Measurements from ENCODE around the gene KRT6A. TPM values are rescaled to one million over a fixed set of nuclear protein-coding genes. Genes with fewer than 3 reads are reported as not detected.
"Not testable (repeated sequence)": the region's sequence is repeated elsewhere in the genome, so short reads cannot be mapped to it uniquely, and the experiment has no call there.

Gene KRT6A
- total RNA-seq, 1 experiment from 2014 or later, result not detected

DNA sequence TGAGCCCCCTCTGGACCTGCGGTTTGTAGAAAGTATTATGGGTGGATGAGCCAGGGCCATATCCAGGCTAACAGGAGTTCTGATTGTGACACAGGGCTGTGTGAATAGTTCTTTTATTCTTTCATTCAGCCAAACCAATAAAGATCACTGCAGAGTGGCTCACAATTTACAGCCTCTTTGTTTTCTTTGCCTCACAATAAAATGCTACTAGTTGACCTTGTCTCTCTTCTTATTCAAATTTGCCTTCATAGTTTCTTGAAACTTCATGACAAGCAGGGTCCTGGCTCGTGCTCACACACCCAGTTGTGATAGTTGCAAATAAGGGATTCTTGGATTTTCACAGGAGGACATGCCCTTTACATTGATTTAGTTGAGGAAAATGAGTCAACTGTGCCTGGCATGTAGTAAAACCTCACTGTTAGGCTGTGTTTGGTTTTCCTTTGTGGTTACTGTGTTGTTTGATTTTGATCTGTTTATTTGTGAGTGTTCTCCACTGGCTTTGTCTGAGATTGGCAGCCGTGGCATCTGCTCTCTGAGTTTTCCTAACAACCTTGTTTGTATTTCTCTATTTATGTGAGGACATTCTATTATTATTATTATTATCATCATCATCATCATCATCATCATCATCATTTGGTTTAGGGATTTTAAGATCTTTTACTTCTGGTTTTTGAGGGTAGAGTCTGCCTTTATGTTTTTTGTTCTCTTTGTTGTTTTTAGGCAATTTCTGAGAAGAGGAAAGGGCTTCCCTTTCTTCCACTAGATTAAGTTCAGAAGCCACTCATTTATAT lies 38.5 kb downstream of the KRT6A start:
- Histone ChIP-seq H3K4me3 (no peak overlapping the region), H3K9me3 (replicated peaks) (no peaks in the 10 kb centered on the region; the same call in 1 of the 2 replicates), H3K27me3 (replicated peaks) (peaks cover 25% of the 10 kb centered on the region; the same call in 1 of the 2 replicates), H3K36me3 (no peaks in the 10 kb centered on the region), H3K27ac (no peak overlapping the region), H3K4me1 (replicated peaks) (peaks cover 4% of the 10 kb centered on the region; the same call in 1 of the 2 replicates)
- peak in 1 of 2 experiments; percentile 9 for DNase-seq (ENCODE audit: low read depth in 1 of 2, low spot score in 2 of 2)

DNA sequence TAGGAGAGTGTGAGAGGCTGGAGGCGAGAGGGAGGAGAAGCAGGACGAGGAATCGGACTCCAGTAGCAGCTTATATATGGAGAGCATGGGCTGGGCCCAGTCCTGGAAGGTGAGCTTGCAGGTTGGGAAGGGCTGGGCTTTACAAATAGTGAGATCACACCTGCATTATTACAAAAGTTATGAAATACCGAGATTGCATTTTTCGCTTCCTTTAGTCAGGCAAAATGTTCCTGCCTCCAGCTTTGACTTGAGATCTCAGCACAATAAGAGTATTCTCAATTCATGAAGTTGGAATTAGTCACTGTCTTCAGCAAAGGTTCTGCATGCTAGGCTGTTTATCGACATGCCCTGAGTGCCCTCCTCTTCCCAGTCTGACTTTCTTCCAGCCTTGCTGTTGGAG lies 41.0 kb downstream of the KRT6A start, which contains the start of gene KRT6B:
TSS of gene KRT6B (minus strand) at position 46 of the 400 bp plus-strand sequence. CDS start 68 bp downstream, outside the sequence.
- Histone ChIP-seq H3K4me1 (replicated peaks) (peaks cover 4% of the 10 kb centered on the region; the same call in 1 of the 2 replicates), H3K27me3 (replicated peaks) (peaks cover 23% of the 10 kb centered on the region; the same call in 1 of the 2 replicates), H3K36me3 (no peaks in the 10 kb centered on the region), H3K9me3 (replicated peaks) (no peaks in the 10 kb centered on the region; the same call in 1 of the 2 replicates), H3K27ac (no peak within 1 kb of the TSS), H3K4me3 (no peak within 1 kb of the TSS)
- no peak for DNase-seq (ENCODE audit: low read depth in 1 of 2, low spot score in 2 of 2)

DNA sequence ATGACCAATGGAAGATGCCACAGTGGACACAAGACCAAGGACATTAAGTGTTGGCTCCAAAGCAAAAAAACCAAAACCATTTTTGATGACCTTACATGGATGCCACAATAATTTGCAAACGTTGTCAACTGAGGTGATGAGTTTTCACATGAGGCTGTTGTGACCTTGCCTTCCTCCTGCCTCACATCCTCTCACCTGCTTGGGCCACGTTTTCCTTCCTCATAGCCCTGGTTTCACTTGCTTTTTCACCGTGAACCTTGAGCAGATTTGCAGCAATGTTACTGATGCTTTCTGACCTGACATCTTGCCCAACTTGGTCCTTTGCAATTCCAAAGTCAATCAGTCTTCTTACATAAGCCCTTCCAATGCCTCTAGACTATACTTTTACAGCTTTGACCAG lies 44.8 kb downstream of the KRT6A start:
- Histone ChIP-seq H3K9me3 (replicated peaks) (no peaks in the 10 kb centered on the region; the same call in 1 of the 2 replicates), H3K27me3 (replicated peaks) (peaks cover 12% of the 10 kb centered on the region; the same call in 1 of the 2 replicates), H3K36me3 (no peaks in the 10 kb centered on the region), H3K4me1 (replicated peaks) (no peaks in the 10 kb centered on the region), H3K4me3 (no peak overlapping the region), H3K27ac (no peak overlapping the region)
- DNase-seq (ENCODE audit: low read depth in 1 of 2, low spot score in 2 of 2), result no peak

DNA sequence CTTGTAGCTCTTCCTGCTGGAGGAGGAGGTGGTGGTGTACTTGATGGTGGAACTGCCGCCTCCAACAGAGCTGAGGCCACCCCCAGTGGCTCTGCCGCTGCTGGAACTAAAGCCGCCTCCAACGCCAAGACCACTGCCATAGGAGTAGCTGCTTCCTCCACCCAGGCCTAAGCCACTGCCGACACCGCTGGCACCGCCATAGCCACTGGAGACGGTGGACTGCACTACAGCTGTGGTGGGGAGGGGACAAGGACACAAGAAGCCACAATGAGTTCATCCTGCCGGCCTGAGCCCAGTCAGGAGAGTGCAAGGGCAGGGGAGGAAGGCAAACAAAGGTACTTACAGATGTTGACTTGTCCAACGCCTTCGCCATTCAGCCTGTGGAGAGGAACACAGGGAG lies 45.9 kb downstream of the KRT6A start:
- not testable (repeated sequence) for H3K27ac ChIP-seq

DNA sequence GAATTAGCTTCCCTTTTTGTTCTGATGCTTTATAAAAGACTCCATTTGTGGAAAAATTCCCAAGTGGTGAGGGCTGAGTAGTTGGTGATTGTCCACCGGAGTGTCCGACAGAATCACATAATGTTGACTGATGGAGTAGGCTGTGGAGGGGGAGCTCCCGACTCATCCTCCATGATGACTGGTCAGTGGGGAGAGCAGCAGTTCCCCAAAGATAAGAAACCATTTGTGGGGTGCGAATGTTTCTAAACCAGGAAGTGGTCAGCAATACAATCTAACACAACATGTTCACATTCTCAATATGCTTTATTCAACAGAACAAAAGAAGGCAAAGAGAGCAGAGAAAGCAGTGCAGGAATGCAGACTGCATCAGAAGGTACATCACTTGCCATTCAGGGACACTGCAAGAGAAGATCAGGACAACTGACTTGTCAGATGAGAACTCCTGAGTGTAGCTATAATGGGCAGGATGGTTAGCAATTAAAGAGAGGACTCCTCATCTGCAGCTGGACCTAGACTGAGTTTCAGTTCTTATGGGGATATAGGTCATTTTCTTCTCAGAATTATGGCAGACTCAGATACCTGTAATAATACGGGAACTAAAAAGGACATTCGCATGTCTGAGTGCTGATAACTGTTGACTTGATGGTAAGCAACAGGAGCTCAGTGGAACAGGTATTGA lies 46.6 kb downstream of the KRT6A start:
- DNase-seq (ENCODE audit: low read depth in 1 of 2, low spot score in 2 of 2), result no peak
- H3K4me1 ChIP-seq (replicated peaks), result no peaks in the 10 kb centered on the region

More for the DNA sequence above, 45.9 kb downstream of the KRT6A start:
- not testable (repeated sequence) for DNase-seq (ENCODE audit: low read depth in 1 of 2, low spot score in 2 of 2); H3K4me1 ChIP-seq (replicated peaks); H3K27me3 ChIP-seq (replicated peaks); H3K9me3 ChIP-seq (replicated peaks); H3K36me3 ChIP-seq; H3K4me3 ChIP-seq

DNA sequence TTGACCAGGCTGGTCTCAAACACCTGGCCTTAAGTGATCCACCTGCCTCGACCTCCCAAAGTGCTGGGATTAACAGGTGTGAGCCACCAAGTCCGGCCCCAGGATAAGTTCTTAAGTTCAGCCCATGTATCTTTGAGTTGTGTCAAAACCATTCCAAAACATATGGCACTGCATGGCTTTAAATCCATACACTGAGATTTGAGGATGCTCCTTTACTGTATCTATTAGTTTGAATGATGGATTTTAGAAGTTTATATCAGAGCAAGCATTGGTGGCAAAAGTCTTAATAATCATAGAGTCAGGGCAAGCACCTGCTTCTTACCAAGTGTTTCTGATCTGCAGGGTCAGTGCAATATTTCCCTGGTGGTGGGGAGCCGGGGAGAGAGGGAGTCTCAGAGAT lies 47.2 kb downstream of the KRT6A start:
- H3K27ac ChIP-seq, result no peak overlapping the region
- H3K27me3 ChIP-seq (replicated peaks), result peaks cover 2% of the 10 kb centered on the region; the same call in 1 of the 2 replicates
- no peak overlapping the region for H3K4me3 ChIP-seq
- no peak for DNase-seq (ENCODE audit: low read depth in 1 of 2, low spot score in 2 of 2)
- 0 out of 2 replicates have a peak, but pooled peaks cover 2% of the 10 kb centered on the region for H3K4me1 ChIP-seq (replicated peaks)
- no peaks in the 10 kb centered on the region for H3K9me3 ChIP-seq (replicated peaks)
- H3K36me3 ChIP-seq, result no peaks in the 10 kb centered on the region

More for the DNA sequence above, 46.6 kb downstream of the KRT6A start:
- no peak overlapping the region for H3K27ac ChIP-seq
- peaks cover 2% of the 10 kb centered on the region; the same call in 1 of the 2 replicates for H3K27me3 ChIP-seq (replicated peaks)
- no peak overlapping the region for H3K4me3 ChIP-seq
- H3K36me3 ChIP-seq, result no peaks in the 10 kb centered on the region
- no peaks in the 10 kb centered on the region for H3K9me3 ChIP-seq (replicated peaks)

DNA sequence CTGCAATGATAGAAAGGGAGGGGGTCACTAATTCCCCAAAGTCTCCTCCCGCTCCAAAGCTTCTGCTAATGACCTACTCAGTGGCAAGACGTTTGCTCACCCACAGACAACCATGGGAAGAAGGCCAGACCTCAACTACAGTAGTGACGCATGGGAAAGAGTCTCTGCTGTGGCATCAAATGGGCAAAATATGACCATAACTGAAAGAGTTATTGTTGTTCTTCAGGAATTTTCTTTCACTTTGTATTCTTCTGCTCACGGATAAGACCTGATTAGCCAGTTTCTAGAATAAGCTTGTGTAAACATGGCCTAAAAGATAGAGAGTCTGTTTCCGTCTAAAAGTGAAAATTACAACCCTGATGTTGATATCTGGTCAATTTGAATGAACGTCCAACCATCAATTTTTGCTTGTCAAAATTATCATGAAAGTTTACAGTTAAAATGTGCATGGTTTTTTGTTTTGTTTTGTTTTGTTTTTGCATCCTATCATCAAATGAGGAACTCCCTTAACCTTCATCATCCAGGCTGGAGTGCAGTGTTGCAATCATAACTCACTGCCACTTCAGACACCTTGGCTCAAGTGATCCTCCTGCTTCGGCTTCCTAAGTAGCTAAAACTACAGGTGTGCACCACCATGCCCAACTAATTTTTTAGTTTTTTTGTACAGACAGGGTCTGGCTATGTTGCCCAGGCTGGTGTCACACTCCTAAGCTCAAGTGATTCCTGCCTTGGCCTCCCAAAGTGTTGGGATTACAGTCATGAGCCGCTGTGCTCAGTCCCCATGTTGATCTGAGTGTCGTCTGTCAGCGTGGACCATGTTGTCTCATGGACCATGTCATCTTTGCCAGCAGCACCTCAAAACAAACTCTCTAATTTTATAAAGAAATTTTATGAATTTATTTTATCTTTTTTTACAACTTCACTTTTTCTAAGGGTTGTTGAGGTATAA lies 48.1 kb downstream of the KRT6A start:
- DNase-seq (ENCODE audit: low read depth in 1 of 2, low spot score in 2 of 2), result no peak
- 0 out of 2 replicates have a peak, but pooled peaks cover 5% of the 10 kb centered on the region for H3K4me1 ChIP-seq (replicated peaks)
- no peaks in the 10 kb centered on the region for H3K36me3 ChIP-seq
- H3K27me3 ChIP-seq (replicated peaks), result peaks cover 2% of the 10 kb centered on the region; the same call in 1 of the 2 replicates
- no peak overlapping the region for H3K27ac ChIP-seq
- no peaks in the 10 kb centered on the region for H3K9me3 ChIP-seq (replicated peaks)
- no peak overlapping the region for H3K4me3 ChIP-seq

DNA sequence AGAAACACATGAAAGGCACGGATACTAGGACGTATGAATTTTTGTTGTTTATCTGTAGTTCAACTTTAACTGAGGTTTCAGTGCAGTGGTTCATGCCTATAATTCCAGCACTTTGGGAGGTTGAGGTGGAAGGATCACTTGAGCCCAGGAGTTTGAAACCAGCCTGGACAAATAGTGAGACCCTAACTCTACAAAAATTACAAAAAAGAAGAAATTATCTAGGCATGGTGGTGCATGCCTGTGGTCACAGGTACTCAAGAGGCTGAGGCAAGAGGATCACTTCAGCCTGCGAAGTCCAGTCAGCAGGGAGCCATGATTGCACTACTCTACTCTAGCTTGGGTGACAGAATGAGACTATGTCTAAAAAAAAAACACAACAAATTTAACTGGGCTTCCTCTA lies 49.1 kb downstream of the KRT6A start:
- no peaks in the 10 kb centered on the region for H3K9me3 ChIP-seq (replicated peaks)
- H3K27me3 ChIP-seq (replicated peaks), result peaks cover 2% of the 10 kb centered on the region; the same call in 1 of the 2 replicates
- 0 out of 2 replicates have a peak, but pooled peaks cover 5% of the 10 kb centered on the region for H3K4me1 ChIP-seq (replicated peaks)
- H3K36me3 ChIP-seq, result no peaks in the 10 kb centered on the region
- DNase-seq (ENCODE audit: low read depth in 1 of 2, low spot score in 2 of 2), result no peak
- no peak overlapping the region for H3K27ac ChIP-seq
- H3K4me3 ChIP-seq, result no peak overlapping the region

DNA sequence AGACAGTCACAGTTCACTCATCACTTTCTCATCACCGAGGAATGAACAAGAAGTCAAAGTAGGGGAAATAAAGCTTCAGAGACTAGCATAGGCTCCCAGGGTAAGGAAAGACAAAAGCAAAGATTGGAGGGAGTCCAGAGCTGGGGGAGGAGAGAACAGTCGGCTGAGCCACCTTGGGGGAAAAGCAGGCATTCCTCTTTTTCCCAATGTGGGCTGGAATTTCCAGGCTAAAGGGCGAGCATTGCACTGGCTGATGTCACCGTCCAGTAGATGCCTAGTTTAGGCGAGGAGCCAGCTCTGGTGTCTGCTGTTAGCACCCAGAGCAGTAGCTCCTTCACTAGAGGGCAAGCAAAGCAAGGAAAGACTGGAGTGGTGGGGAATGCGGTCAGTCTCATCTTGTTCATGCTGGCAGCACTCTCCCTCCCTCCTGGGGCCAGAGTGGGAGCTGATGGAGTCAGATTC lies 50.4 kb downstream of the KRT6A start:
- DNase-seq (ENCODE audit: low read depth in 1 of 2, low spot score in 2 of 2), result peak in 1 of 2 experiments; percentile 25
- Histone ChIP-seq H3K4me1 (replicated peaks) (0 out of 2 replicates have a peak, but pooled peaks cover 5% of the 10 kb centered on the region), H3K4me3 (no peak overlapping the region), H3K27ac (no peak overlapping the region), H3K36me3 (no peaks in the 10 kb centered on the region), H3K27me3 (replicated peaks) (peaks cover 2% of the 10 kb centered on the region; the same call in 1 of the 2 replicates), H3K9me3 (replicated peaks) (no peaks in the 10 kb centered on the region)

DNA sequence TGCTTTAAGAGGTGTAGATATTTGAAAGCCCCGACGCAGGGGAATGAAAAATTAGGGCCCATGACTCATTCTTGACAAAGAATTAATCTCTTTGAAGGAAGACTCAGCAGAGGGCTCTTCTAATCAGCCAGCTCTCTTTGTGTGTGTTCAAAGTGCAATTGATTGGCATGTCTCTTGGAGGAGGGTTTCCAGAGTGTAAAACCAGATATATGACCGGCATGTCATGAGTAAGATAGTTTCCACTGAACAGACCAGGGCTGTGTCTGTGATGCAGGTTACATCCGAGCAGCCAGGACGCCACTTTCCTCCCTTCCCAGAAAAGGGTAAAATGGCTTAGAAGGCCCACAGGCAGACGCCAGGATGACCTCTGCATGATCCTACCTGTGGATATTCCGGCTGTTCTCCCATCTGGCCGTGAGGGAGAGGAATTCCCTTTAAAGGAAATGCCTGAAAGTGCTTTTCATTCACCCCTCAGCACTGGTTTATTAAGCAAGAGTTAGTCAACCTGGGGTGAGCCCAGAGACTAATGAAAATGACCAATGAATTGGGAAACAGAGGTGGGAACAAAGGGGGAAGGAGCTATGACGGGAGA lies 51.6 kb downstream of the KRT6A start:
- DNase-seq (ENCODE audit: low read depth in 1 of 2, low spot score in 2 of 2), result no peak
- Histone ChIP-seq H3K4me1 (replicated peaks) (0 out of 2 replicates have a peak, but pooled peaks cover 5% of the 10 kb centered on the region), H3K27ac (no peak overlapping the region), H3K9me3 (replicated peaks) (no peaks in the 10 kb centered on the region), H3K27me3 (replicated peaks) (peaks cover 2% of the 10 kb centered on the region; the same call in 1 of the 2 replicates), H3K4me3 (no peak overlapping the region), H3K36me3 (no peaks in the 10 kb centered on the region)

DNA sequence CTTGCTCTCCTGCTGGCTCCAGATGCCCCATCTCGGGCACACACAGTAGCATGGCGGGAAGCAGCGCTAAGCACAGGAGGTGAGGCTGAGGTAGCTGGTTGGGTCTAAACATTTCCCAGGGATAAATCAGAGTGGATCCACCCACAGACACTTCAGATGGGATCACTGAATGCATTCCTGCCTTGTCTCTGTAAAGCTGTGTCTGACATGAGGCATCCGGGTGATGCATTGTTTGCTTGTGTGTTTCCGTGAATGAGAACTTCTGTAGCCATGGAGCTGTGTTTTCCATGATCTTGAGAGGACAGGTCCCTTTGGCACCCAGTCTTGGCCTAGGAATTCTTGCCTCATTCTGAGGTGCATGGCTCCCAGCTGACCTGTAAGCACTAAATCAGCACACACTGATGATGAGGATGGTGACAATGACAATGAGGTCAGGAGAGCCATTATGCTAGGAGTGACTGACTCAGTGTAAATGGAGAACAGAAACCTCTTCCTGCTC lies 52.2 kb downstream of the KRT6A start:
- Histone ChIP-seq H3K9me3 (replicated peaks) (no peaks in the 10 kb centered on the region), H3K27ac (no peak overlapping the region), H3K36me3 (no peaks in the 10 kb centered on the region), H3K4me3 (no peak overlapping the region), H3K27me3 (replicated peaks) (no peaks in the 10 kb centered on the region; the same call in 1 of the 2 replicates), H3K4me1 (replicated peaks) (0 out of 2 replicates have a peak, but pooled peaks cover 5% of the 10 kb centered on the region)
- DNase-seq (ENCODE audit: low read depth in 1 of 2, low spot score in 2 of 2), result no peak

DNA sequence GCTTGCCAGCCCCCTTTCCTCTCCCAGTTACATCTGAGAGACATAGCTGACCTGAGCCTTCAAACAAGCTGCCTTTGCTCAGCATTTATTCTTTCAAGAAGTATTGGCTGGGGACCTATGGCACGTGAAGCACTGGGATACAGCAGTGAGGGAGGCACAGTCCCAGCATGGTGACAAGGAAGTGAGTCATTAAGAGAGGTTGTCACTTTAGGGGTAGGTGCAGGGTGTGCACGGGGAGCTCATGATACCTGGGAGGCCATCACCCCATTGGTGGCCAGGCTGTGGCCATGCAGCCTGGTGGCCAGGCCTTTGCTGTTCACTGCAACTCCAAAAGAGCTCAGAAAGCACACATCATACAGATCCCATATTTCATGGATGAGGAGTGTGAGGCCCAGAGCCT lies 53.2 kb downstream of the KRT6A start:
- Histone ChIP-seq H3K27me3 (replicated peaks) (no peaks in the 10 kb centered on the region; the same call in 1 of the 2 replicates), H3K9me3 (replicated peaks) (no peaks in the 10 kb centered on the region), H3K4me1 (replicated peaks) (0 out of 2 replicates have a peak, but pooled peaks cover 5% of the 10 kb centered on the region), H3K4me3 (no peak overlapping the region), H3K27ac (no peak overlapping the region), H3K36me3 (no peaks in the 10 kb centered on the region)
- DNase-seq (ENCODE audit: low read depth in 1 of 2, low spot score in 2 of 2), result no peak

Data from SJSA1 (cell line).